GM12872 (cell line): ENCODE data around the gene GALT.

Experiments used
- TF ChIP-seq, protein P1 (sequence below): IDR thresholded peaks from 3 replicates; pipeline ENCODE4 v1.5.1; 2011; ENCODE audit warnings: low read depth, mild to moderate bottlenecking, low read length, moderate library complexity; ENCODE audit not compliant: insufficient read depth

GALT gene

GRCh38 chr9:34620061-34620994 lies 26.1 kb upstream of the GALT start, which contains the start of gene DCTN3:
Gene DCTN3 (minus strand): TSS chr9:34620495. CDS start chr9:34620464, 31 bp downstream.
- TF ChIP-seq, protein P1, sequence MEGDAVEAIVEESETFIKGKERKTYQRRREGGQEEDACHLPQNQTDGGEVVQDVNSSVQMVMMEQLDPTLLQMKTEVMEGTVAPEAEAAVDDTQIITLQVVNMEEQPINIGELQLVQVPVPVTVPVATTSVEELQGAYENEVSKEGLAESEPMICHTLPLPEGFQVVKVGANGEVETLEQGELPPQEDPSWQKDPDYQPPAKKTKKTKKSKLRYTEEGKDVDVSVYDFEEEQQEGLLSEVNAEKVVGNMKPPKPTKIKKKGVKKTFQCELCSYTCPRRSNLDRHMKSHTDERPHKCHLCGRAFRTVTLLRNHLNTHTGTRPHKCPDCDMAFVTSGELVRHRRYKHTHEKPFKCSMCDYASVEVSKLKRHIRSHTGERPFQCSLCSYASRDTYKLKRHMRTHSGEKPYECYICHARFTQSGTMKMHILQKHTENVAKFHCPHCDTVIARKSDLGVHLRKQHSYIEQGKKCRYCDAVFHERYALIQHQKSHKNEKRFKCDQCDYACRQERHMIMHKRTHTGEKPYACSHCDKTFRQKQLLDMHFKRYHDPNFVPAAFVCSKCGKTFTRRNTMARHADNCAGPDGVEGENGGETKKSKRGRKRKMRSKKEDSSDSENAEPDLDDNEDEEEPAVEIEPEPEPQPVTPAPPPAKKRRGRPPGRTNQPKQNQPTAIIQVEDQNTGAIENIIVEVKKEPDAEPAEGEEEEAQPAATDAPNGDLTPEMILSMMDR = no peak

DNA sequence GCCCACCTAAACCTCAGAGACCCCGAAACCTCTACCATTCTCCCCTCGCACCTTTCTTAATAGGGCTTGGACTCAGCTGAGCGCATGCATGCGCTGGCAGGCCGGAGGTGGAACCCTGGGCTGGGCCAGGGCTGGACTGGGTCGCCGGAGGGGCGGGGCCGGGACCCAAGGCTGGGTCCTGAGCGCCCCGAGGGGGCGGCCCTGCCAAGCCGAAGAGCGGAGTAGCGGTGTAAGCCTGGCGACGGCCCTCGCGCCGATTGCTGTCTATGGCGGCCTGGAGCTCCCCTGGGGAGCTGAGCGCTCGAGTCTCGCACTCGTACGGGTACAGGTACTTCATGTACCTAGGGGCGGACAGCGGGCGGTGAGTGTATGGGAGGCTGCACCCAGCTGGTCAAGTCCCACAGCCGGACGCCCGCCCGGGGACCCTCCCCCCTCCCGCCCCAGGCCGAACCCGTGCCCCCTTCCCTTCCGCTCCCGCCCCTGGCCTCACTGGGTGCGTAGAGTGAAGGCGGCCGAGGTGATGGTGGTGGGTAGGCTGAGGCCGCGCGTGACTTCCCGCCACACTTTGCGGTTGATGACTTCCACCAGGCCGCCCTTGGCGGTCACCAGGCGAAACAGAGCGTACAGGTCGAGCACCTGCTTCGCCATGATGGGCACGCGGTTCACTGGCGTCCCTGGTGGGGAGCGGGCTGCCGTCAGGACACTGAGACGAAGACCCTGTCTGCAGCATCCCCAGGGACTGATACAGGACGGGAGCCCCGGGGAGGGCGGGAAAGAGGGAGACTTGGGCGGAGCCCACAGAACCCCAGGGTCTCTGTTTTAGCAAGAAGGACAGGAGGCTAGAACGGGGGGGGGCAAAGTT lies 22.9 kb upstream of the GALT start:
- TF ChIP-seq, protein P1 = no peak

- TF ChIP-seq, protein P1 = no peak
Observed at GRCh38 chr9:34624475-34625185, 21.8 kb upstream of the GALT start.

- TF ChIP-seq, protein P1 = no peak
Observed at GRCh38 chr9:34625186-34625486, 21.3 kb upstream of the GALT start.

- TF ChIP-seq, protein P1 = no peak
Observed at GRCh38 chr9:34627716-34628655, 18.5 kb upstream of the GALT start.

DNA sequence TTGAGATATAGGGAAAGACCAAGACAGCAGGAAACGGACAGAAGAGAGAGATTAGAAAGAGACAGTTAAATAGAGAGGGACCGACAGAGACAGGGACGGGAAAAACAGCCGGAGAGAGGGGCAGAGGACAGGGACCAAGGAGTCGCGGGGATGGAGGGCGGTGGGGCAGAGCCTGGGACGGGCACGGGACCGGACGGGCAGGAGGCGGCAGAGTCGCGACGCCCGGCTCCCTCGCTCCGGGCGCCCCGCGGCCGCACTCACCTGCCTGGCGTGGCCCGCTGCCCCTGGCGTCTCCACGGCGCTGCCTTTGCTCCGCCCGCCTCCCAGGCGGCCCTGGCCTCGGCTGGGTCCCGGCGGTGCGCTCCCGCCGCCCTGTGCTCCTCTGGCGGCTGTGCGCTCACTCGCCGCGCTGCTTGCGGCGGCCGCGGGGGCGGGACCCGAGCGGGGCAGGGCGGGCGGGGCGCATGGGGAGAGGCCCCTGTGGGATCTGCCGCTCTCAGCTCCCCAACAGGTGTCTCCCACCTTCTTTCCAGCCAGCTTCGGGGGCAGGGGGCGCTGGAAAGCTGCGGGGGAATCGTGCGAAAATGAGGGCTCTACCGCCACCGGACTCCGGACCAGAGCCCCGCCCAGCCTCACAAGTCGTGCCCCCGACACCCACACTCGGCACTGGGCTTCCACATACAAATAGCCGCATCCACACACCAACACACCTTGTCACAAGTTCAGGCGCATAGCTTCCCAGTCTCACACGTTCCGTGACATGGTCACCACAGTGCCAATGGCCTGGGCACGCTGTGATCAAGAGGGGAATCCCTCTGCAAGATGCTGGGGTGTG lies 17.6 kb upstream of the GALT start, which contains the start of gene ARID3C:
Gene ARID3C (minus strand): TSS at position 411 of the 835 bp plus-strand sequence. CDS start 1,052 bp downstream, outside the sequence.
- TF ChIP-seq, protein P1 = no peak
